CD14-positive monocyte (primary cell): ENCODE measurements around the gene FAIM2. TPM values are rescaled to one million over a fixed set of nuclear protein-coding genes. Genes with fewer than 3 reads are reported as not detected.

Experiments
- DNase-seq, 3 donors: peaks; one replicate each; pipeline ENCODE4 v3.0.0-alpha.2; 2011 to 2022
- H2AFZ ChIP-seq: 2 replicates; pipeline ENCODE4 v1.6.0; 2012; ENCODE audit warnings: mild to moderate bottlenecking, low read depth, low read length, inconsistent platforms; ENCODE audit not compliant: insufficient read depth, poor library complexity, severe bottlenecking
- H3K27ac ChIP-seq, 2 donors: 1 replicate in 1 of 2; 2 replicates in 1 of 2; pipeline ENCODE4 v1.5.1; 2012 to 2013; ENCODE audit warnings: low read length in 2 of 2, control low read depth in 1 of 2, inconsistent platforms in 1 of 2, low read depth in 1 of 2, mild to moderate bottlenecking in 1 of 2
- H3K27me3 ChIP-seq, 2 donors: one replicate each; pipeline versions ENCODE4 v1.6.0 to v1.6.1; 2011 to 2013; ENCODE audit warnings: low read length in 2 of 2; ENCODE audit not compliant: control insufficient read depth in 2 of 2, insufficient read depth in 2 of 2
- H3K36me3 ChIP-seq, 2 donors: replicated peaks in 1 of 2; 1 replicate in 1 of 2; 2 replicates in 1 of 2; pipeline versions ENCODE4 v1.5.1 to v1.6.1; 2012 to 2013; ENCODE audit warnings: low read length in 2 of 2, control low read depth in 1 of 2, inconsistent platforms in 1 of 2, mild to moderate bottlenecking in 1 of 2; ENCODE audit not compliant: insufficient read depth in 2 of 2, control insufficient read depth in 1 of 2
- H3K4me1 ChIP-seq, 2 donors: 1 replicate in 1 of 2; 2 replicates in 1 of 2; pipeline versions ENCODE4 v1.5.1 to v1.6.1; 2012 to 2013; ENCODE audit warnings: low read length in 2 of 2, control low read depth in 1 of 2, inconsistent platforms in 1 of 2, mild to moderate bottlenecking in 1 of 2, moderate library complexity in 1 of 2; ENCODE audit not compliant: insufficient read depth in 2 of 2, control insufficient read depth in 1 of 2
- H3K4me2 ChIP-seq: replicated peaks from 2 replicates; pipeline ENCODE3; 2012; ENCODE audit warnings: low read length, moderate library complexity, mild to moderate bottlenecking; ENCODE audit not compliant: poor library complexity, severe bottlenecking; ENCODE audit errors: extremely low read depth
- H3K4me3 ChIP-seq, 3 experiments: fragments of 200-600 bp in 1 of 3; sonication (generic) in 1 of 3; replicated peaks in 1 of 3; 1 replicate in 2 of 3; 2 replicates in 1 of 3; pipeline ENCODE4 v1.5.1; 2011 to 2013; ENCODE audit warnings: low read length in 3 of 3, mild to moderate bottlenecking in 3 of 3, control low read depth in 2 of 3, low read depth in 2 of 3, inconsistent platforms in 1 of 3, moderate library complexity in 1 of 3
- H3K79me2 ChIP-seq: 2 replicates; pipeline ENCODE4 v1.6.0; 2012; ENCODE audit warnings: mild to moderate bottlenecking, control low read depth, inconsistent platforms, low read length, moderate library complexity; ENCODE audit not compliant: insufficient read depth
- H3K9ac ChIP-seq: 2 replicates; pipeline ENCODE4 v1.6.0; 2017; ENCODE audit warnings: low read length, mild to moderate bottlenecking; ENCODE audit not compliant: insufficient read depth, poor library complexity, severe bottlenecking
- H3K9me3 ChIP-seq, 2 donors: replicated peaks in 1 of 2; 1 replicate in 1 of 2; 2 replicates in 1 of 2; pipeline versions ENCODE4 v1.5.1 to v1.6.1; 2012 to 2013; ENCODE audit warnings: low read length in 2 of 2, control low read depth in 1 of 2; ENCODE audit not compliant: control insufficient read depth in 1 of 2, insufficient read depth in 1 of 2
- H4K20me1 ChIP-seq: 2 replicates; pipeline ENCODE4 v1.6.0; 2012; ENCODE audit warnings: mild to moderate bottlenecking, low read length, control low read depth, moderate library complexity; ENCODE audit not compliant: insufficient read depth
- H3K27ac Mint-ChIP-seq, 7 donors: one replicate each; pipeline ENCODE4 v1.8.0; 2020; ENCODE audit warnings: mild to moderate bottlenecking in 7 of 7, mixed read lengths in 7 of 7, moderate library complexity in 6 of 7, inconsistent platforms in 2 of 7
- H3K27me3 Mint-ChIP-seq, 3 donors: one replicate each; pipeline ENCODE4 v1.8.0; 2021 to 2022; ENCODE audit warnings: low read depth in 3 of 3, mild to moderate bottlenecking in 3 of 3, mixed read lengths in 3 of 3, moderate library complexity in 3 of 3, inconsistent platforms in 1 of 3
- H3K36me3 Mint-ChIP-seq, 2 donors: one replicate each; pipeline ENCODE4 v1.8.0; 2020; ENCODE audit warnings: mixed read lengths in 2 of 2, inconsistent platforms in 1 of 2, mild to moderate bottlenecking in 1 of 2
- H3K4me1 Mint-ChIP-seq: one replicate; pipeline ENCODE4 v1.8.0; 2020; ENCODE audit warnings: mild to moderate bottlenecking, mixed read lengths
- H3K4me3 Mint-ChIP-seq, 2 donors: one replicate each; pipeline ENCODE4 v1.8.0; 2020; ENCODE audit warnings: mild to moderate bottlenecking in 2 of 2, mixed read lengths in 2 of 2, moderate library complexity in 1 of 2
- H3K9me3 Mint-ChIP-seq, 7 donors: one replicate each; pipeline ENCODE4 v1.8.0; 2020 to 2022; ENCODE audit warnings: mixed read lengths in 7 of 7, mild to moderate bottlenecking in 6 of 7, moderate library complexity in 6 of 7, inconsistent platforms in 2 of 7
- WGBS: methylation state at CpG from one replicate; pipeline ENCODE4 v1.1.5; 2013; ENCODE audit warnings: missing lambda C conversion rate; ENCODE audit not compliant: insufficient coverage; 5-methylcytosine and 5-hydroxymethylcytosine counted together
- intact Hi-C, 2 donors: fragments of 100-400 bp; cut with micrococcal nuclease; formaldehyde crosslinking; loops; one replicate each; pipeline versions ENCODE4 v1.15.0 to v1.15.1; 2023
- polyA plus RNA-seq, 3 donors: library from polyadenylated mRNA; depleted of rRNA in 1 of 3; unstranded in 2 of 3; stranded (reverse) in 1 of 3; fragments of 300-500 nt in 2 of 3; fragments of >200 nt in 1 of 3; fragmentation: Illumina TruSeq in 2 of 3; gene quantifications; 1 replicate in 2 of 3; 2 replicates in 1 of 3; pipeline ENCODE4 v1.2.3, GENCODE V29; 2012 to 2021
- TF ChIP-seq, protein P1 (sequence below): fragments of 200-600 bp; IDR thresholded peaks from one replicate; pipeline ENCODE4 v1.8.0; 2022; ENCODE audit warnings: antibody characterized with exemption, mild to moderate bottlenecking

FAIM2 gene
- polyA plus RNA-seq, 3 donors: not detected

DNA sequence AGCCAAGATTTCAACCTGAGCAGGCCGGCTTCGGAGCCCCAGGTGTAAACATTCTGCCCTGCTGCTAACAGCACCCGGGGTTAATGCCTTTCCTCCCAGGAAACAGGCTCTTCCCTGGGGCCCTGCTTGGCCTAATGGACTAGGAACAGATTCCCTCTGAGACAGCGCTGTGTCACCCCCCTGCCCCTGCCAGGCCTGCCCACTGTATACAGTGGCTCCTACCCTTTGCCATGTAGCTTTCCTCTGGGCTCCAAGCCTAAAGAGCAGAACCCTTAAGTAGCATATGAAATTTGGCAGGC, 32.5 kb downstream of the FAIM2 start:
- no peaks in the 10 kb centered on the region for H3K4me1 ChIP-seq
- no peaks in the 10 kb centered on the region for H3K36me3 ChIP-seq
- no peak overlapping the region for H3K27ac Mint-ChIP-seq
- no peak for DNase-seq
- H3K4me2 ChIP-seq: no peak overlapping the region
- no peak overlapping the region for H2AFZ ChIP-seq
- TF ChIP-seq, protein P1, sequence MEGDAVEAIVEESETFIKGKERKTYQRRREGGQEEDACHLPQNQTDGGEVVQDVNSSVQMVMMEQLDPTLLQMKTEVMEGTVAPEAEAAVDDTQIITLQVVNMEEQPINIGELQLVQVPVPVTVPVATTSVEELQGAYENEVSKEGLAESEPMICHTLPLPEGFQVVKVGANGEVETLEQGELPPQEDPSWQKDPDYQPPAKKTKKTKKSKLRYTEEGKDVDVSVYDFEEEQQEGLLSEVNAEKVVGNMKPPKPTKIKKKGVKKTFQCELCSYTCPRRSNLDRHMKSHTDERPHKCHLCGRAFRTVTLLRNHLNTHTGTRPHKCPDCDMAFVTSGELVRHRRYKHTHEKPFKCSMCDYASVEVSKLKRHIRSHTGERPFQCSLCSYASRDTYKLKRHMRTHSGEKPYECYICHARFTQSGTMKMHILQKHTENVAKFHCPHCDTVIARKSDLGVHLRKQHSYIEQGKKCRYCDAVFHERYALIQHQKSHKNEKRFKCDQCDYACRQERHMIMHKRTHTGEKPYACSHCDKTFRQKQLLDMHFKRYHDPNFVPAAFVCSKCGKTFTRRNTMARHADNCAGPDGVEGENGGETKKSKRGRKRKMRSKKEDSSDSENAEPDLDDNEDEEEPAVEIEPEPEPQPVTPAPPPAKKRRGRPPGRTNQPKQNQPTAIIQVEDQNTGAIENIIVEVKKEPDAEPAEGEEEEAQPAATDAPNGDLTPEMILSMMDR: no peak
- no peak overlapping the region for H3K27ac ChIP-seq
- H3K36me3 Mint-ChIP-seq: no peaks in the 10 kb centered on the region
- no peak overlapping the region for H3K9ac ChIP-seq
- intact Hi-C loops: no loop called here
- WGBS: 93% methylated on average over 4 of the region's 4 CpGs
- no peaks in the 10 kb centered on the region for H3K4me1 Mint-ChIP-seq
- H3K4me3 ChIP-seq: no peak overlapping the region
- H3K9me3 ChIP-seq: no peaks in the 10 kb centered on the region
- no peak overlapping the region for H3K4me3 Mint-ChIP-seq
- no peaks in the 10 kb centered on the region for H4K20me1 ChIP-seq
- H3K27me3 ChIP-seq: no peaks in the 10 kb centered on the region
- no peaks in the 10 kb centered on the region for H3K79me2 ChIP-seq
- H3K9me3 Mint-ChIP-seq: peaks cover 0 to 3% (median 0%) of the 10 kb centered on the region in 7 donors
- H3K27me3 Mint-ChIP-seq: peaks cover 13 to 20% (median 15%) of the 10 kb centered on the region in 3 donors

DNA sequence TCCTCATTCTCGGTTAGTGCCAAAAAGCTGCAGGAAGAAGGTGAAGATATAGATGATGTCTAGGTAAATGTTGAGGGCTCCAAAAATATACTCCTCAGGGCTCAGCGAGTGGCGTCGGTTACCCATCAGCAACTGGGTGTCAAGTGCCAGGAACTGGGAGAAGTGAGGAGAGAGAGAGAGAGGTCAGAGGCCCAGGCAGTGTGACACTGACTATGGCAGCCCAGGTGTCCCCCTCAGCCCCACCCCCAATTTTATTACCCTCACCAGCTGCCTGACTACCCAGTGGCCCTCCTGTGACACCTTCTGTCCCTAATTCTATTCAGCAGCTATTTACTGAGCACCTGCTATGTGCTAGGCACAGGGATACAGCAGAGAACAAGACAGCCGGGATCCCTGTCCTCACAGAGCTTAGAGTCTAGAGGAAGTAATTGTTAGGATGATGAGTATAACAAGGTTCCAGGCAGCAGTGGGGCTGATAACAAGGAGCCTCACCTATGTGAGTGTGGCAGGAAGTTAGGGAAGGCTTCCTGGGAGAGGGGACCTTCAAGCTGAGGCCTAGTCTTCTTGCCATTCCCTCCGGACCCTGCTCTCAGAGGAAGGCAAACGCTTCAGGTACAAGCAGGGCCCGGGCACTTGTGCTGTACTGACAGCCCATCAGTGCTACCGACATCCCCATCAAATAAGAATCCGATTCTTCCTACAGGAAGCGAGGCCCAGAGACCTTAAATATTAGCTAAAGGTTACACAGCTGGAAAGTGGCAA, 33.0 kb downstream of the FAIM2 start:
- no peaks in the 10 kb centered on the region for H3K4me1 Mint-ChIP-seq
- TF ChIP-seq, protein P1: no peak
- Histone ChIP-seq H3K27ac (no peak overlapping the region), H3K79me2 (no peaks in the 10 kb centered on the region), H2AFZ (no peak overlapping the region), H3K9me3 (no peaks in the 10 kb centered on the region), H3K9ac (no peak overlapping the region), H3K36me3 (no peaks in the 10 kb centered on the region), H3K27me3 (no peaks in the 10 kb centered on the region), H3K4me1 (no peaks in the 10 kb centered on the region), H3K4me3 (no peak overlapping the region), H3K4me2 (no peak overlapping the region), H4K20me1 (no peaks in the 10 kb centered on the region)
- peaks cover 0 to 3% (median 0%) of the 10 kb centered on the region in 7 donors for H3K9me3 Mint-ChIP-seq
- peaks cover 12 to 24% (median 20%) of the 10 kb centered on the region in 3 donors for H3K27me3 Mint-ChIP-seq
- no peak for DNase-seq
- H3K36me3 Mint-ChIP-seq: no peaks in the 10 kb centered on the region
- intact Hi-C loops: no loop called here
- 98% methylated on average over 6 of the region's 11 CpGs for WGBS
- peak overlapping the region in 1 of 7 donors; percentile 32 for H3K27ac Mint-ChIP-seq
- no peak overlapping the region for H3K4me3 Mint-ChIP-seq
